ENCODE results near the gene AUP1. TPM values are rescaled to one million over a fixed set of nuclear protein-coding genes. Genes with fewer than 3 reads are reported as not detected.

Gene AUP1
- total and polyA plus RNA-seq, 9 of the 15 experiments (the other 6 are each of a cell fraction or from before 2014, with no cell fraction given): 70.7 to 245 (median 165) TPM

GRCh38 chr2:74507145-74507925 lies 22.2 kb downstream of the AUP1 start, which contains the start of gene PCGF1 (continued):
- no peak for TF ChIP-seq RERE (CRISPR knock-in tag; IDR thresholded peaks at IDR 0.05; ENCODE audit: borderline replicate concordance)
- no peak for TF ChIP-seq ZNF561 (CRISPR knock-in tag; conservative IDR thresholded peaks at IDR 0.05)
- TF ChIP-seq TGIF2 (CRISPR knock-in tag; IDR thresholded peaks at IDR 0.05): no peak
- TF ChIP-seq MITF (IDR thresholded peaks at IDR 0.05): 0 out of 2 replicates have a peak, but pooled peaks have one; percentile 33
- TF ChIP-seq ZNF121 (CRISPR knock-in tag; conservative IDR thresholded peaks at IDR 0.05): no peak
- TF ChIP-seq ZNF184 (CRISPR knock-in tag; IDR thresholded peaks at IDR 0.05): no peak
- no peak for TF ChIP-seq ZNF212 (CRISPR knock-in tag; IDR thresholded peaks at IDR 0.05)
- TF ChIP-seq PRMT5 (CRISPR knock-in tag; IDR thresholded peaks at IDR 0.05): no peak
- peak; percentile 27; the same call in 1 of the 2 replicates for TF ChIP-seq ESRRA (IDR thresholded peaks at IDR 0.05; ENCODE audit: borderline replicate concordance, low read depth)
- TF ChIP-seq SLC30A9 (CRISPR knock-in tag; IDR thresholded peaks at IDR 0.05): no peak
- no peak; the same call in 1 of the 2 replicates for TF ChIP-seq DPF2 (IDR thresholded peaks at IDR 0.05)
- no peak for TF ChIP-seq ZNF347 (CRISPR knock-in tag; IDR thresholded peaks at IDR 0.05; ENCODE audit: low read depth)
- no peak for TF ChIP-seq FOXA1 (IDR thresholded peaks at IDR 0.05; ENCODE audit: borderline replicate concordance)
- TF ChIP-seq SMARCA4 (IDR thresholded peaks at IDR 0.05): no peak
- TF ChIP-seq PCBP2 (IDR thresholded peaks at IDR 0.05; ENCODE audit: low read depth, low read length, poor library complexity, severe bottlenecking): no peak
- no peak for TF ChIP-seq CREB3 (tag; conservative IDR thresholded peaks at IDR 0.05; ENCODE audit: low read depth)

Data from K562 (cell line).